ENCODE measurements around the gene PIEZO1. TPM values are rescaled to one million over a fixed set of nuclear protein-coding genes. Genes with fewer than 3 reads are reported as not detected.

PIEZO1 gene
- polyA plus RNA-seq, 1 experiment, result 139 TPM

GRCh38 chr16:88741368-88741767 lies 43.7 kb downstream of the PIEZO1 start:
- no peak for TF ChIP-seq CTCF (IDR thresholded peaks at IDR 0.05; ENCODE audit: insufficient read depth, low read depth, low read length)
- Histone ChIP-seq H3K36me3 (ENCODE audit: control insufficient read depth, insufficient read depth, low read length) (peaks cover 31% of the 10 kb centered on the region), H3K27me3 (ENCODE audit: control insufficient read depth, insufficient read depth, low read length) (no peaks in the 10 kb centered on the region), H3K4me3 (ENCODE audit: low read depth, low read length) (no peak overlapping the region)
- CTCF ChIA-PET, result interaction anchor here (1.5 to 10.9 kb wide), 2 partner anchors 40 to 116 kb away, joined by 3 to 111 read pairs; partner anchors contain the start of gene PIEZO1
- POLR2A ChIA-PET, result no interaction called here
- DNase-seq (ENCODE audit: low read depth), result no peak

- H3K36me3 ChIP-seq (ENCODE audit: control insufficient read depth, insufficient read depth, low read length), result peaks cover 35% of the 10 kb centered on the region
- ChIA-PET POLR2A (no interaction called here), CTCF (interaction anchor here (1.1 to 10.9 kb wide), 4 partner anchors 14 to 427 kb away, joined by 3 to 111 read pairs (median 4); partner anchors contain the start of gene PIEZO1)
- no peak overlapping the region for H3K4me3 ChIP-seq (ENCODE audit: low read depth, low read length)
- TF ChIP-seq CTCF (IDR thresholded peaks at IDR 0.05; ENCODE audit: insufficient read depth, low read depth, low read length), result no peak
- no peaks in the 10 kb centered on the region for H3K27me3 ChIP-seq (ENCODE audit: control insufficient read depth, insufficient read depth, low read length)
- no peak for DNase-seq (ENCODE audit: low read depth)
These were observed 44.3 kb downstream of the PIEZO1 start for GRCh38 chr16:88740727-88741055.

GRCh38 chr16:88739977-88740726 lies 44.9 kb downstream of the PIEZO1 start:
- ChIA-PET CTCF (interaction anchor here (1.1 to 10.9 kb wide), 4 partner anchors 15 to 427 kb away, joined by 3 to 111 read pairs (median 4); partner anchors contain the start of gene PIEZO1), POLR2A (no interaction called here)
- no peak for TF ChIP-seq CTCF (IDR thresholded peaks at IDR 0.05; ENCODE audit: insufficient read depth, low read depth, low read length)
- Histone ChIP-seq H3K27me3 (ENCODE audit: control insufficient read depth, insufficient read depth, low read length) (no peaks in the 10 kb centered on the region), H3K36me3 (ENCODE audit: control insufficient read depth, insufficient read depth, low read length) (peaks cover 41% of the 10 kb centered on the region), H3K4me3 (ENCODE audit: low read depth, low read length) (no peak overlapping the region)
- DNase-seq (ENCODE audit: low read depth), result no peak

- CTCF ChIA-PET, result interaction anchor here (1.1 to 10.9 kb wide), 3 partner anchors 16 to 428 kb away, joined by 3 to 111 read pairs (median 5); partner anchors contain the start of gene PIEZO1
- TF ChIP-seq CTCF (IDR thresholded peaks at IDR 0.05; ENCODE audit: insufficient read depth, low read depth, low read length), result no peak
- DNase-seq (ENCODE audit: low read depth), result no peak
- H3K27me3 ChIP-seq (ENCODE audit: control insufficient read depth, insufficient read depth, low read length), result no peaks in the 10 kb centered on the region
- no peak overlapping the region for H3K4me3 ChIP-seq (ENCODE audit: low read depth, low read length)
- H3K36me3 ChIP-seq (ENCODE audit: control insufficient read depth, insufficient read depth, low read length), result peaks cover 43% of the 10 kb centered on the region
- POLR2A ChIA-PET, result no interaction called here
These were observed 45.7 kb downstream of the PIEZO1 start for GRCh38 chr16:88739139-88739976.

All from BJ (cell line).